BE2C (cell line): ENCODE results near the gene VEPH1.

Experiments used
- DNase-seq: peaks from one replicate; pipeline ENCODE4 v3.0.0-alpha.2; 2020
- H3K27me3 ChIP-seq: fragments of 250-450 bp; sonication (Bioruptor Pico); 2 replicates; pipeline ENCODE4 v1.5.1; 2020; ENCODE audit warnings: mild to moderate bottlenecking
- H3K36me3 ChIP-seq: fragments of 250-450 bp; sonication (Bioruptor Pico); 2 replicates; pipeline ENCODE4 v1.5.1; 2020; ENCODE audit warnings: mild to moderate bottlenecking
- H3K4me1 ChIP-seq: fragments of 250-450 bp; sonication (Bioruptor Pico); 2 replicates; pipeline ENCODE4 v1.5.1; 2020
- H3K4me3 ChIP-seq: 2 replicates; pipeline ENCODE4 v1.5.1; 2011; ENCODE audit warnings: low read depth, low read length
- H3K9me3 ChIP-seq: fragments of 250-450 bp; sonication (Bioruptor Pico); 2 replicates; pipeline ENCODE4 v1.5.1; 2020
- CTCF ChIP-seq: IDR thresholded peaks from 2 replicates; pipeline ENCODE4 v1.5.1; 2012; ENCODE audit warnings: mild to moderate bottlenecking, low read depth, low read length

VEPH1 gene

GRCh38 chr3:157508461-157508860, 5.2 kb upstream of the VEPH1 start:
- no peak for DNase-seq

DNA sequence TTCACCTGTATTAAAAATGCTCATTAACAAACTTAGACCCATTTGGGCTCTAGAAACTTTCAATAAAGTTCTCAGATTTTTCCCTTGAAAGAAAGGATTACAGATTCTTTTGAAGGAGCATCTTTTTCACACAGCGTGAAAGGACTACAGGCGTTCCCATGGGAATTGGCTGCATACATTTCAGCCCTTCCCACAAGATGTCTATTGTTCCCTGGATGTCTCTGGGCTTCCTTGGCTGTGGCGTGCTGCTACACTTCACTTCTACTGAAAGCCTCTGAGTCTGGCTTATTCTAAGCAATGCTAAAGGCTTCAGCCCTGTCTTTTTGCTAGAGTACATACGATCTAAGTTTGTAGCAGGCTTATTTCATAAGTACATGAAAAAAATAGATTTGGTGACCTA, 1.4 kb downstream of the VEPH1 start:
- no peaks in the 10 kb centered on the region for H3K4me1 ChIP-seq
- H3K4me3 ChIP-seq, result no peak overlapping the region
- no peak for TF ChIP-seq CTCF
- H3K27me3 ChIP-seq, result no peaks in the 10 kb centered on the region; the same call in 1 of the 2 replicates
- no peak for DNase-seq
- H3K36me3 ChIP-seq, result no peaks in the 10 kb centered on the region
- H3K9me3 ChIP-seq, result no peaks in the 10 kb centered on the region

More at GRCh38 chr3:157508461-157508860, 5.2 kb upstream of the VEPH1 start:
- H3K27me3 ChIP-seq, result no peaks in the 10 kb centered on the region; the same call in 1 of the 2 replicates
- TF ChIP-seq CTCF, result no peak
- H3K4me1 ChIP-seq, result no peaks in the 10 kb centered on the region
- H3K4me3 ChIP-seq, result no peak overlapping the region
- no peaks in the 10 kb centered on the region; the same call in 1 of the 2 replicates for H3K9me3 ChIP-seq
- H3K36me3 ChIP-seq, result no peaks in the 10 kb centered on the region

DNA sequence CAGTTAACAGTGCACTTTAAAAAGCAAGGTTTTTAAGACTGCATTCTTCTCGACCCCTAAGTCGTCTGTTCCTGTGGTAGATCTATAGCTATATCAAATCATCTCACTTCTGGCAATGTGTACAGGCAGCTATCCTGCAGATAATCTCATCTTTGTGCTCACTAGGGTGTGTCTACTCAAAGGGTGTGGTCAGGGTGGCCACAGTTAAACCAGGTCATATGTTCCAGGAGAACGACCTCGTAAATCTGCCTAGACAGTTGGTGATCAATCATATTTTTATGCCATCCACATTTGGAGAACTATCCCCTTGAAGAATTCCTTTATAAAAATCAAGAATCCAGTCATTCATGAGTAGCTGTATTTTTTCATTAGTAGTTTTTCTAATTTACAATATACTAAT, 3.0 kb downstream of the VEPH1 start:
- Histone ChIP-seq H3K4me1 (no peaks in the 10 kb centered on the region), H3K27me3 (no peaks in the 10 kb centered on the region; the same call in 1 of the 2 replicates), H3K4me3 (no peak overlapping the region), H3K9me3 (no peaks in the 10 kb centered on the region), H3K36me3 (no peaks in the 10 kb centered on the region)
- no peak for TF ChIP-seq CTCF
- DNase-seq, result no peak

DNA sequence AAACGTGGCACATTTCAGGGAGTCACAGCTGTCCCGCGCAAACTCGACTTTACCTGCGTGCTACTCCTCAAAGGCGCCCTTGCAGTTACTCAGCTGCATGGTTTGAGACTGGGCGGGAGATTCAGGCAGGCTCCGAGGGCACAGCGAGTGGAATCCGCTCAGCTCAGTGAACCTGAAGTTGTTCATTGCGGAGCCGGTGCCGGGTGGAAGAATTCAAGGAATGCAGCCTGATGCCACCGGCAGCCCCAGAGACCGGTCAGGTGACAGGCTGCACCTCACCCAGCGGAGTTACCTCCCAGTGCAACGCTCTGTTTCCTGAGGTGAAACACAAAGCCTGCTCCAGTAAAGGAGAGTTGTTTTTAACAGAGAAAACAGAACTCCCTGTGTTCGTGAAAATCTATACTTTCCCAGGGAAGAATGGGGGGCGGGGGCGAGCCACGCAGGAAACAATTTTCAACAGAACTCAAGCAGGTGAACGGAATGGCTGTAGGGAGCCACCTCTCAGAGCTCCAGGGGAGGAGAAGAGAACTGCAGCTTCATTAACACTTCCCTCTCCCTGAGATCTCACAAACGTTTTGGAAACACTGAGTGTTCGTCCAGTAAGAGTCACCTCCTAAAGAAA, 3.8 kb downstream of the VEPH1 start:
- Histone ChIP-seq H3K4me1 (no peaks in the 10 kb centered on the region), H3K4me3 (no peak overlapping the region)

DNA sequence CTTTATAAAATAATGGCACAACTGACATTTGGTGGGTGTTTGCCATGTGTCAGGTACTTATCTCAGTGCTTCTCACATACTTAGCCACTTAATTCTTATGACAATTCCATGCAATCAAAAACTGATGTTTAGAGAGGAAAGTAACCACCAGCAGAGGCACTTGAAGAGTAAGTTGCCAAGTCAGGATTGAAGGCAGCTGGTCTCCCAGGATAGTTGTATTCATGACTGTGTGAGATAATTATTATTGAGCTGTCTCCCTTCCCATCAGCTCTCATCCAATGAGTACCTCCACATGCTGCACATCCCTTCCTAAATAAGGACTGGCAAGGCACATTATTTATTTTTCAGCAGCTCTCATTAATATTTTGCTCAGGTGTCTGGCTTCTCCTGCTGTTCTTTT, 4.8 kb downstream of the VEPH1 start:
- no peak for DNase-seq
- no peak for TF ChIP-seq CTCF
- H3K27me3 ChIP-seq, result no peaks in the 10 kb centered on the region; the same call in 1 of the 2 replicates
- no peak overlapping the region for H3K4me3 ChIP-seq
- no peaks in the 10 kb centered on the region for H3K4me1 ChIP-seq
- H3K36me3 ChIP-seq, result no peaks in the 10 kb centered on the region
- H3K9me3 ChIP-seq, result no peaks in the 10 kb centered on the region

More for the DNA sequence above, 3.8 kb downstream of the VEPH1 start:
- DNase-seq, result no peak
- no peak for TF ChIP-seq CTCF
- Histone ChIP-seq H3K9me3 (no peaks in the 10 kb centered on the region), H3K27me3 (no peaks in the 10 kb centered on the region; the same call in 1 of the 2 replicates), H3K36me3 (no peaks in the 10 kb centered on the region)

DNA sequence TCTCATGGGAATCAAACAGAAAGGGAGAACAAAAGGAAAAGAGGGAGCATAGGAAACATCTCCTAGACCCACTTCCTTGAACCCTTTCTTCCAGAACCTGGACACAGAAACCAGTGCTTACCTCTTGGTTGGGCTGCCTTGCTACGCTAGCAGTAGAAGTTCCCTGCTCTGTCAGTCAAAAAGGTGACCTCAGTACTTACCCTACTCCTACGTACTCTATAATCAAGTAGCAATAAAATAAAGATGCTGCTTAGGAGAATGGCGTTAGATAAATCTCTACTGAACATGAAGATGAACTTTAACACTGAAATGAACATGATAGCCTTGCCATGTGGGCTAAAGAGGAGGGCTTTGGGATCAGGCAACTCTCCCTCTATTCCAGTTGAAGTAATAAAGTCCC, 7.4 kb downstream of the VEPH1 start:
- Histone ChIP-seq H3K4me3 (no peak overlapping the region), H3K4me1 (no peaks in the 10 kb centered on the region), H3K27me3 (no peaks in the 10 kb centered on the region), H3K36me3 (no peaks in the 10 kb centered on the region), H3K9me3 (no peaks in the 10 kb centered on the region)
- TF ChIP-seq CTCF, result no peak
- no peak for DNase-seq
